Ishikawa (cell line): ENCODE results near the gene CUL4A.

Experiments used
- CREB1 ChIP-seq: IDR thresholded peaks from 2 replicates; pipeline ENCODE4 v1.6.1; 2012; ENCODE audit warnings: low read depth
- EGR1 ChIP-seq: IDR thresholded peaks from 2 replicates; pipeline ENCODE4 v1.6.1; 2012
- EP300 ChIP-seq: IDR thresholded peaks from 2 replicates; pipeline ENCODE4 v1.6.1; 2012; ENCODE audit warnings: borderline replicate concordance
- FOXM1 ChIP-seq: IDR thresholded peaks from 2 replicates; pipeline ENCODE4 v1.6.1; 2012; ENCODE audit warnings: low read depth, borderline replicate concordance
- MAX ChIP-seq: IDR thresholded peaks from 2 replicates; pipeline ENCODE4 v1.6.1; 2012
- NFIC ChIP-seq: IDR thresholded peaks from 2 replicates; pipeline ENCODE4 v1.6.1; 2012
- REST ChIP-seq: IDR thresholded peaks from 2 replicates; pipeline ENCODE4 v1.6.1; 2012; ENCODE audit warnings: low read depth, mild to moderate bottlenecking
- TAF1 ChIP-seq: IDR thresholded peaks from 2 replicates; pipeline ENCODE4 v1.6.1; 2012; ENCODE audit warnings: low read depth, mild to moderate bottlenecking
- TCF12 ChIP-seq: IDR thresholded peaks from 2 replicates; pipeline ENCODE4 v1.6.1; 2012; ENCODE audit warnings: low read depth
- TEAD4 ChIP-seq: IDR thresholded peaks from 2 replicates; pipeline ENCODE4 v1.6.1; 2012
- YY1 ChIP-seq: IDR thresholded peaks from 2 replicates; pipeline ENCODE4 v1.6.1; 2012; ENCODE audit warnings: low read depth

GRCh38 chr13:113224486-113224885 is 15.1 kb downstream of the CUL4A start:
- TF ChIP-seq EP300, result no peak
- TF ChIP-seq TEAD4, result no peak
- TF ChIP-seq TAF1, result no peak
- TF ChIP-seq EGR1, result no peak
- no peak for TF ChIP-seq YY1
- TF ChIP-seq REST, result no peak
- no peak for TF ChIP-seq CREB1
- TF ChIP-seq NFIC, result no peak
- no peak for TF ChIP-seq FOXM1
- TF ChIP-seq MAX, result no peak
- TF ChIP-seq TCF12, result no peak
